ENCODE results near the gene LHFPL6.

- TF ChIP-seq BHLHE40 (IDR thresholded peaks at IDR 0.05; ENCODE audit: borderline replicate concordance) (no peak), ARNT (IDR thresholded peaks at IDR 0.05) (no peak), PKNOX1 (IDR thresholded peaks at IDR 0.05) (no peak), ELF4 (IDR thresholded peaks at IDR 0.05) (no peak), L3MBTL2 (conservative IDR thresholded peaks at IDR 0.05) (no peak), FOXK2 (IDR thresholded peaks at IDR 0.05) (no peak), SP1 (IDR thresholded peaks at IDR 0.05) (no peak), FOXM1 (IDR thresholded peaks at IDR 0.05; ENCODE audit: borderline replicate concordance) (no peak), NFRKB (IDR thresholded peaks at IDR 0.05) (no peak), FOXA1 (IDR thresholded peaks at IDR 0.05) (no peak), CTBP1 (IDR thresholded peaks at IDR 0.05; ENCODE audit: borderline replicate concordance) (no peak), SUZ12 (IDR thresholded peaks at IDR 0.05) (no peak), HDGF (IDR thresholded peaks at IDR 0.05; ENCODE audit: borderline replicate concordance) (no peak)
Observed at GRCh38 chr13:39596176-39596575, 6.8 kb downstream of the LHFPL6 start.

Data from HEK293T (cell line).